GM23248 (cell line): ENCODE measurements around the gene FUT7. TPM values are rescaled to one million over a fixed set of nuclear protein-coding genes. Genes with fewer than 3 reads are reported as not detected.

Experiments used
- DNase-seq: peaks from one replicate; pipeline ENCODE4 v3.0.0-alpha.2; 2015
- H2AFZ ChIP-seq: fragments of 200-600 bp; sonication (generic); 2 replicates; pipeline ENCODE4 v1.6.1; 2016; ENCODE audit warnings: antibody characterized with exemption
- H3F3A ChIP-seq: fragments of 200-600 bp; sonication (generic); 2 replicates; pipeline ENCODE4 v1.6.1; 2016; ENCODE audit warnings: mild to moderate bottlenecking, antibody characterized with exemption, mixed run types; ENCODE audit not compliant: insufficient read depth
- H3K27ac ChIP-seq: fragments of 200-600 bp; sonication (generic); 2 replicates; pipeline ENCODE4 v1.5.1; 2016; ENCODE audit warnings: mild to moderate bottlenecking
- H3K27me3 ChIP-seq: fragments of 200-600 bp; sonication (generic); replicated peaks from 2 replicates; pipeline ENCODE4 v1.6.1; 2016; ENCODE audit warnings: mild to moderate bottlenecking; ENCODE audit not compliant: insufficient read depth
- H3K36me3 ChIP-seq: fragments of 200-600 bp; sonication (generic); 2 replicates; pipeline ENCODE4 v1.6.1; 2016; ENCODE audit warnings: low read depth, mild to moderate bottlenecking
- H3K4me1 ChIP-seq: fragments of 200-600 bp; sonication (generic); 2 replicates; pipeline ENCODE4 v1.6.1; 2016; ENCODE audit warnings: mild to moderate bottlenecking; ENCODE audit not compliant: insufficient read depth
- H3K4me2 ChIP-seq: fragments of 200-600 bp; sonication (generic); one replicate; pipeline ENCODE4 v1.6.1; 2016; ENCODE audit warnings: mild to moderate bottlenecking; ENCODE audit not compliant: unreplicated experiment
- H3K4me3 ChIP-seq: fragments of 200-600 bp; sonication (generic); 2 replicates; pipeline ENCODE4 v1.5.1; 2016; ENCODE audit warnings: mild to moderate bottlenecking
- H3K79me2 ChIP-seq: fragments of 200-600 bp; sonication (generic); 2 replicates; pipeline ENCODE4 v1.6.1; 2016; ENCODE audit warnings: mild to moderate bottlenecking; ENCODE audit not compliant: insufficient read depth
- H3K9ac ChIP-seq: fragments of 200-600 bp; sonication (generic); 2 replicates; pipeline ENCODE4 v1.6.1; 2016; ENCODE audit warnings: mild to moderate bottlenecking
- H3K9me2 ChIP-seq: fragments of 200-600 bp; sonication (generic); 2 replicates; pipeline ENCODE4 v1.6.1; 2016; ENCODE audit warnings: mixed run types, mild to moderate bottlenecking, moderate library complexity; ENCODE audit not compliant: insufficient read depth
- H3K9me3 ChIP-seq: fragments of 200-600 bp; sonication (generic); one replicate; pipeline ENCODE4 v1.6.1; 2017; ENCODE audit warnings: low read depth
- H4K20me1 ChIP-seq: fragments of 200-600 bp; sonication (generic); 2 replicates; pipeline ENCODE4 v1.6.0; 2016; ENCODE audit not compliant: insufficient read depth
- EZH2 ChIP-seq: fragments of 200-600 bp; sonication (generic); IDR thresholded peaks from 2 replicates; pipeline ENCODE4 v1.6.1; 2018; ENCODE audit warnings: antibody characterized with exemption, mild to moderate bottlenecking; ENCODE audit not compliant: insufficient read depth, poor library complexity, severe bottlenecking
- EZH2phosphoT487 ChIP-seq: fragments of 200-600 bp; sonication (generic); IDR thresholded peaks from 2 replicates; pipeline ENCODE4 v1.6.1; 2018; ENCODE audit warnings: antibody characterized with exemption, moderate library complexity, mild to moderate bottlenecking, low read depth; ENCODE audit not compliant: insufficient read depth
- WGBS, 2 experiments: methylation state at CpG; one replicate each; pipeline ENCODE4 v1.1.6; 2015 to 2017; ENCODE audit warnings: low lambda C conversion rate in 2 of 2, low coverage in 1 of 2; ENCODE audit errors: missing lambda C conversion rate in 2 of 2; 5-methylcytosine and 5-hydroxymethylcytosine counted together
- in situ Hi-C: fragments of 300-500 bp; cut with MboI; formaldehyde crosslinking; loops from 2 replicates; pipeline ENCODE4 v1.15.0; 2020
- polyA plus RNA-seq: library from polyadenylated mRNA; unstranded; fragments of >200 nt; fragmentation: Nextera tagmentation; extraction: Ambion mirVana; gene quantifications from 2 replicates; pipeline ENCODE4 v1.2.1, GENCODE V29; 2016
- total RNA-seq: library from RNA; depleted of rRNA; stranded (reverse); fragments of >200 nt; shearing (Covaris generic); gene quantifications from 2 replicates; pipeline ENCODE4 v1.2.3, GENCODE V29; 2014

Gene FUT7
- total and polyA plus RNA-seq, 2 experiments from 2014 or later, result not detected

- Histone ChIP-seq H3K4me1 (no peaks in the 10 kb centered on the region), H3K9me2 (no peaks in the 10 kb centered on the region), H3K27me3 (no peaks in the 10 kb centered on the region), H4K20me1 (no peaks in the 10 kb centered on the region), H3K4me2 (no peak overlapping the region), H3K9ac (no peak overlapping the region), H3K79me2 (no peaks in the 10 kb centered on the region), H2AFZ (no peak overlapping the region), H3K27ac (no peak overlapping the region), H3K4me3 (no peak overlapping the region), H3K36me3 (no peaks in the 10 kb centered on the region), H3K9me3 (no peaks in the 10 kb centered on the region), H3F3A (no peaks in the 10 kb centered on the region)
- DNase-seq, result peak; percentile 85
- in situ Hi-C loops, result no loop called here
- WGBS, 2 experiments, result 57 to 93% methylated on average over 16 to 30 of the region's 30 CpGs
- TF ChIP-seq EZH2 (no peak), EZH2phosphoT487 (no peak)
Observed at GRCh38 chr9:137021979-137022661, 9.8 kb downstream of the FUT7 start.

GRCh38 chr9:137021568-137021978 is 10.3 kb downstream of the FUT7 start:
- 94 to 98% methylated on average over 4 to 6 of the region's 6 CpGs for WGBS, 2 experiments
- Histone ChIP-seq H3K9me3 (no peaks in the 10 kb centered on the region), H3K4me3 (no peak overlapping the region), H4K20me1 (no peaks in the 10 kb centered on the region), H3K4me1 (no peaks in the 10 kb centered on the region), H3K9me2 (no peaks in the 10 kb centered on the region), H3K27me3 (no peaks in the 10 kb centered on the region), H3K79me2 (no peaks in the 10 kb centered on the region), H3F3A (no peaks in the 10 kb centered on the region), H3K27ac (no peak overlapping the region), H2AFZ (no peak overlapping the region), H3K9ac (no peak overlapping the region), H3K36me3 (no peaks in the 10 kb centered on the region), H3K4me2 (no peak overlapping the region)
- TF ChIP-seq EZH2 (no peak), EZH2phosphoT487 (no peak)
- no peak for DNase-seq
- in situ Hi-C loops, result no loop called here

DNA sequence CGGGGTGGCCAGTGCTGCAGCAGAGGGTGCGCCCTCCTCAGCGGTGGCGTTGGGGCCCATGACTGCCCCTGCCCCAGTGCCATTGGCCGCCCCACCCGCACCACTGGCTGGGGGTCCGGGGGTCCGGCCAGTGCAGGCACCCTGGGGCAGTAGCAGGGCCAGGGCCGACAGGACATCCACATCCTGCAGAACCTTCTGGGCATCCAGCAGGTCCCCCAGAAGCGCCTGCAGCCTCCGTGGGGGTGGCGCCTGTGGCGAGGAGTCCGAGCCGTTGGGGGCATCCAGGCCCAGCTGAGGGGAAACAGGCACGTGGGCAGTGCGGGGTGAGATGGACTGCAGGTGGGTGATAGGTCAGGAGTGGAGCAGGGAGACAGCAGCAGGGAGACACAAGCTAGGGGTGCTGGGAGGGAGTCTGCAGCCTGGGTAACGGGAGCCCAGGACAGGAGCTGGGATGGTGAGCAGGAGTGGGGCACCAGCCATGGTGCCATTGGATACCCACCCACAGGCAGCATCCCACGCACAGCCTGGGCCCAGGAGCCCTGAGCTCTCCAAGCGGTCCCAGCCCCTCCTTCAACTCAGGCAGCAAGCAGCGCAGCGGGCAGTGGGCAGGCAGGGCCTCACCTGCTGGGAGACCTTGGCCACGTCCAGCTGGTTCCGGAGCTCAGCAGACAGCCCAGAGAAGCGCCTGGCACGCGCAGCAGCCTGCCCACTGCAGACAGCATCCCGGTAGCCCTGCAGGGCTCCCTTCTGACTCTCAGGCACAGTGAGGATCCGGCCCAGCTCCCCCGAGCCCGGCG is 10.9 kb downstream of the FUT7 start:
- no peak for DNase-seq
- H3K27me3 ChIP-seq, result no peaks in the 10 kb centered on the region
- no peak overlapping the region for H2AFZ ChIP-seq

DNA sequence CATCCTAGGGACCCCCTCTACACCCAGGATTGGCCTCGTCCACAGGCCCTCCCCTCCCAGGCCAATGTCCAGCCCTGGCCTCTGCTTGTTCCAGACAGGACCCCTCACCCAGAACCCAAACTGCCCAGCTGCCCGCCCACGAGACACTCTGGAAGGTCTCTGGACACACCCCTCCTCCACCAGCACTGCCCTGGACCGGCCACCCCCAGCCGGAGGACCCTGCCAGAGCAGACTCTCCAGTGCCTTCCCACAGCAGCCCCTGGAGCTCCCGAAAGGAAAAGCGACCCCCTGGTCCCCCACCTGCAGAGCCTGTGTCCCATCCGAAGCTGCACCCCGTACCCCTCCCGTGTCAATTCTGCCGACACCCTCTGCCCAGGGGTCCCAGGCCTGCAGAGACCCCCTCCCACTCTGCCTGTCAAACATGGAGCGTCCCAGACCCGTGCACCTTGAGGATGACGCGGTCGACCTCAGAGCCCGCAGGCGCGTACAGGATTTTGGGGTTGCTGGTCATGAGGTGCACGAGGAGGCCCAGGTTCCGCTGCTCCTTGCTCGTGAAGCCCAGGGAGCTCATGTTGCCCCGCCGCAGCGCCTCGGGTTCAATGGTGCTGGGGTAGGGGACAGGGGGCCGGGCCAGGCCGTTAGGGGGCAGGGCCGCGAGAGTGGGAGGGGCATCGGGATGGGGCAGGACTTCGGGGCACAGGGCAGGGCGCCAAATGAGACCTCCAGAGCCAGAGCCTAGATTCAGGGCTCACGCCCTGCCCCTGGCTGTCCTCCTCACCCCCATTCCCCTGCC is 11.8 kb downstream of the FUT7 start:
- Histone ChIP-seq H3K79me2 (no peaks in the 10 kb centered on the region), H3F3A (no peaks in the 10 kb centered on the region), H3K4me2 (no peak overlapping the region), H3K9me3 (no peaks in the 10 kb centered on the region), H3K4me1 (no peaks in the 10 kb centered on the region), H3K9me2 (no peaks in the 10 kb centered on the region), H4K20me1 (no peaks in the 10 kb centered on the region), H3K9ac (no peak overlapping the region), H3K27me3 (no peaks in the 10 kb centered on the region), H3K4me3 (no peak overlapping the region), H3K36me3 (no peaks in the 10 kb centered on the region), H3K27ac (no peak overlapping the region), H2AFZ (no peak overlapping the region)
- 89 to 96% methylated on average over 17 to 34 of the region's 34 CpGs for WGBS, 2 experiments
- no peak for TF ChIP-seq EZH2
- in situ Hi-C loops, result no loop called here
- no peak for DNase-seq

More for the DNA sequence above, 10.9 kb downstream of the FUT7 start:
- no peaks in the 10 kb centered on the region for H3K79me2 ChIP-seq
- H3K9me3 ChIP-seq, result no peaks in the 10 kb centered on the region
- no peaks in the 10 kb centered on the region for H3K36me3 ChIP-seq
- H3K4me3 ChIP-seq, result no peak overlapping the region
- no peak overlapping the region for H3K27ac ChIP-seq
- in situ Hi-C loops, result no loop called here
- H3K4me1 ChIP-seq, result no peaks in the 10 kb centered on the region
- no peak overlapping the region for H3K4me2 ChIP-seq
- TF ChIP-seq EZH2 (no peak), EZH2phosphoT487 (no peak)
- H4K20me1 ChIP-seq, result no peaks in the 10 kb centered on the region
- H3K9me2 ChIP-seq, result no peaks in the 10 kb centered on the region
- whole genome bisulfite sequencing, 2 experiments, result 92 to 94% methylated on average over 31 to 32 of the region's 32 CpGs
- no peaks in the 10 kb centered on the region for H3F3A ChIP-seq
- H3K9ac ChIP-seq, result no peak overlapping the region
